ENCODE data around the gene EI24. TPM values are rescaled to one million over a fixed set of nuclear protein-coding genes. Genes with fewer than 3 reads are reported as not detected.
A peak's percentile ranks its signal among the peaks of the same experiment; 100 is the strongest.

The EI24 gene
- total and polyA plus RNA-seq, 9 of the 15 experiments (the other 6 are each of a cell fraction or from before 2014, with no cell fraction given): 50.4 to 260 (median 168) TPM

DNA sequence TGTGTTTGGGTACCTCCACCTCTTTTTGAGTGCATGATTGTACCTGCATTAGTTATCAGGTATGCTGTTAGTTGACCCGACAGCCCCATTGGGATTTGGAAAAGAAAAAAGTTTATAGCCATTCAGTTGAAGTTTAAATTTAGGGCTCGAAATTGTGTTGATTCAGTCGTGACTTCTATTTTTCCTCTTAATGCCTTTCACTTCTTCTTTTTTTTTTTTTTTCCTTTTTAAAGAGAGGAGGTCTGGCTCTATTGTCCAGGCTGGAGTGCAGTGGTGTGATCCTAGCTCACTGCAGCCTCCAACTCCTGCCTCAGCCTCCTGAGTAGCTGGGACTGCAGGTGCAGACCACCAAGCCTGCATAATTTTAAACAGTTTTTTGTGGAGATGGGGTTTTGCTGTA, 25.7 kb downstream of the EI24 start:
- Histone ChIP-seq H3K4me3 (no peak overlapping the region), H3K4me2 (ENCODE audit: insufficient read depth, low read length) (peak overlapping the region; percentile 47; the same call in 1 of the 2 replicates), H3K9ac (ENCODE audit: insufficient read depth in 1 of 2, low read depth in 2 of 2, low read length in 2 of 2) (peak overlapping the region; percentile 20 to 29; a peak in 2 of 4 replicates), H3K36me3 (ENCODE audit: control insufficient read depth, insufficient read depth, low read length) (peaks cover 49% of the 10 kb centered on the region), H2AFZ (ENCODE audit: low read depth, low read length) (no peak overlapping the region), H3K27ac (ENCODE audit: extremely low read depth, low read depth, low read length) (no peak overlapping the region), H3K9me3 (replicated peaks; ENCODE audit: control insufficient read depth, insufficient read depth, low read depth, low read length) (no peaks in the 10 kb centered on the region), H3K27me3 (ENCODE audit: control insufficient read depth in 2 of 2, insufficient read depth in 2 of 2, low read length in 2 of 2) (no peaks in the 10 kb centered on the region), H4K20me1 (replicated peaks; ENCODE audit: control insufficient read depth, insufficient read depth, low read length) (no peaks in the 10 kb centered on the region), H3K4me1 (replicated peaks in 1 of 2; ENCODE audit: control insufficient read depth in 2 of 2, insufficient read depth in 2 of 2, low read length in 2 of 2) (peaks cover 9 to 17% of the 10 kb centered on the region in 2 experiments; a peak in 3 of 5 replicates), H3K79me2 (ENCODE audit: control insufficient read depth, insufficient read depth, low read length) (peaks cover 73% of the 10 kb centered on the region), H3K9me1 (ENCODE audit: control insufficient read depth, insufficient read depth, low read length) (no peaks in the 10 kb centered on the region)
- no peak for DNase-seq (ENCODE audit: extremely low read depth in 1 of 4, low spot score in 3 of 4)
- BruUV-seq (replicated peaks): no TSS peak
- in situ Hi-C loops (cut with MboI): no loop called here
- 60% methylated on average over 1 of the region's 3 CpGs for WGBS (ENCODE audit: insufficient coverage, low coverage, missing lambda C conversion rate)
- POLR2A ChIA-PET: interaction anchor here (0.7 to 1.0 kb wide), 2 partner anchors 9 to 16 kb away, joined by 3 to 4 read pairs; no protein-coding TSS in a partner anchor
- intact Hi-C loops (cut with micrococcal nuclease): loop anchor here (5.0 kb wide), 1 partner anchor 32 kb away; the partner anchor contains the start of gene CHEK1
- CTCF ChIA-PET (ENCODE audit: low intra/inter-chr PET ratio): no interaction called here
- TF ChIP-seq XRCC5 (IDR thresholded peaks at IDR 0.05; ENCODE audit: low read depth, low read length): no peak
- 0 out of 2 replicates have a peak, but pooled peaks have one; percentile 4 for TF ChIP-seq ZNF766 (CRISPR knock-in tag; conservative IDR thresholded peaks at IDR 0.05)
- ATAC-seq: no peak
- no peak for FAIRE-seq

GRCh38 chr11:125600663-125601062, 31.4 kb downstream of the EI24 start:
- Histone ChIP-seq H4K20me1 (replicated peaks; ENCODE audit: control insufficient read depth, insufficient read depth, low read length) (no peaks in the 10 kb centered on the region), H3K9me1 (ENCODE audit: control insufficient read depth, insufficient read depth, low read length) (no peaks in the 10 kb centered on the region), H3K27me3 (ENCODE audit: control insufficient read depth in 2 of 2, insufficient read depth in 2 of 2, low read length in 2 of 2) (no peaks in the 10 kb centered on the region), H3K36me3 (ENCODE audit: control insufficient read depth, insufficient read depth, low read length) (peaks cover 92% of the 10 kb centered on the region), H3K4me1 (replicated peaks in 1 of 2; ENCODE audit: control insufficient read depth in 2 of 2, insufficient read depth in 2 of 2, low read length in 2 of 2) (peaks cover 0 to 1% of the 10 kb centered on the region in 2 experiments; a peak in 1 of 5 replicates), H3K9ac (ENCODE audit: insufficient read depth in 1 of 2, low read depth in 2 of 2, low read length in 2 of 2) (no peak overlapping the region), H3K27ac (ENCODE audit: extremely low read depth, low read depth, low read length) (no peak overlapping the region), H3K9me3 (replicated peaks; ENCODE audit: control insufficient read depth, insufficient read depth, low read depth, low read length) (no peaks in the 10 kb centered on the region), H3K4me3 (no peak overlapping the region), H3K79me2 (ENCODE audit: control insufficient read depth, insufficient read depth, low read length) (peaks cover 32% of the 10 kb centered on the region), H3K4me2 (ENCODE audit: insufficient read depth, low read length) (no peak overlapping the region), H2AFZ (ENCODE audit: low read depth, low read length) (no peak overlapping the region)
- no peak for DNase-seq (ENCODE audit: extremely low read depth in 1 of 4, low spot score in 3 of 4)
- no peak for ATAC-seq
- CTCF ChIA-PET (ENCODE audit: low intra/inter-chr PET ratio): no interaction called here
- WGBS (ENCODE audit: insufficient coverage, low coverage, missing lambda C conversion rate): 96% methylated on average over 2 of the region's 2 CpGs
- peak; percentile 53 for TF ChIP-seq ZNF121 (CRISPR knock-in tag; conservative IDR thresholded peaks at IDR 0.05)
- peak; percentile 33 for TF ChIP-seq RBM25 (IDR thresholded peaks at IDR 0.05; ENCODE audit: low read depth, low read length, severe bottlenecking)
- TF ChIP-seq ZBTB49 (CRISPR knock-in tag; IDR thresholded peaks at IDR 0.05; ENCODE audit: borderline replicate concordance): no peak
- no TSS peak for BruUV-seq (replicated peaks)
- POLR2A ChIA-PET: interaction anchor here (0.5 to 1.6 kb wide), 2 partner anchors 8 to 46 kb away, joined by 3 to 6 read pairs; partner anchors contain the start of gene STT3A
- in situ Hi-C loops (cut with MboI): no loop called here
- FAIRE-seq: no peak
- intact Hi-C loops (cut with micrococcal nuclease): no loop called here
